Duodenal mucosa (tissue), 2 donors: ENCODE data around the gene SH3BP1.

Experiments used
- H3K27ac ChIP-seq: one replicate; pipeline ENCODE4 v1.7.0; 2013; ENCODE audit warnings: low read depth, low read length
- H3K27me3 ChIP-seq, 2 donors: one replicate each; pipeline ENCODE4 v1.7.0; 2013; ENCODE audit warnings: low read length in 2 of 2, control low read depth in 1 of 2; ENCODE audit not compliant: insufficient read depth in 2 of 2, control insufficient read depth in 1 of 2
- H3K36me3 ChIP-seq, 2 donors: one replicate each; pipeline ENCODE4 v1.7.0; 2013; ENCODE audit warnings: low read length in 2 of 2, control low read depth in 1 of 2; ENCODE audit not compliant: insufficient read depth in 2 of 2, control insufficient read depth in 1 of 2
- H3K4me1 ChIP-seq, 2 donors: one replicate each; pipeline ENCODE4 v1.7.0; 2013; ENCODE audit warnings: low read length in 2 of 2, control low read depth in 1 of 2; ENCODE audit not compliant: insufficient read depth in 2 of 2, control insufficient read depth in 1 of 2
- H3K4me3 ChIP-seq, 2 donors: one replicate each; pipeline ENCODE4 v1.7.0; 2013; ENCODE audit warnings: low read length in 2 of 2, low read depth in 1 of 2
- H3K9ac ChIP-seq, 2 donors: one replicate each; pipeline ENCODE4 v1.7.0; 2013; ENCODE audit warnings: low read length in 2 of 2, low read depth in 1 of 2
- H3K9me3 ChIP-seq, 2 donors: one replicate each; pipeline ENCODE4 v1.7.0; 2013; ENCODE audit warnings: low read length in 2 of 2, control low read depth in 1 of 2; ENCODE audit not compliant: control insufficient read depth in 1 of 2

SH3BP1 gene

DNA sequence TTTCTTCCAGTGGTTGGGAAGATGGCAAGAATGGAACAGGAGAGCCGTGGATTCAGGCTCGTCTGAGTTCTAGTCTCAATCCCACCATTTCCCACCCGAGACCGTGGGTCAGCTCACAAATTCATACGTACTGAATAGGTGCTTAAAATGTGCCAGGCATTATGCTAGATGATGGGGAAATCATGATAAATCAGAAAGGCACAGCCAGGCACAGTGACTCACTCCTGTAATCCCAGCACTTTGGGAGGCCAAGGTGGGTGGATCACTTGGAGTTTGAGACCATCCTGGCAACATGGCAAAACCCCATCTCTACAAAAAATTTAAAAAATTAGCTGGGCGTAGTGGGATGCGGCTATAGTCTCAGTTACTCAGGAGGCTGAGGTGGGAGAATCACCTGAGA is 64.4 kb downstream of the SH3BP1 start:
- Histone ChIP-seq H3K4me1 (no peaks in the 10 kb centered on the region), H3K9me3 (no peaks in the 10 kb centered on the region), H3K4me3 (no peak overlapping the region), H3K36me3 (no peaks in the 10 kb centered on the region), H3K9ac (no peak overlapping the region), H3K27ac (no peak overlapping the region), H3K27me3 (no peaks in the 10 kb centered on the region)

DNA sequence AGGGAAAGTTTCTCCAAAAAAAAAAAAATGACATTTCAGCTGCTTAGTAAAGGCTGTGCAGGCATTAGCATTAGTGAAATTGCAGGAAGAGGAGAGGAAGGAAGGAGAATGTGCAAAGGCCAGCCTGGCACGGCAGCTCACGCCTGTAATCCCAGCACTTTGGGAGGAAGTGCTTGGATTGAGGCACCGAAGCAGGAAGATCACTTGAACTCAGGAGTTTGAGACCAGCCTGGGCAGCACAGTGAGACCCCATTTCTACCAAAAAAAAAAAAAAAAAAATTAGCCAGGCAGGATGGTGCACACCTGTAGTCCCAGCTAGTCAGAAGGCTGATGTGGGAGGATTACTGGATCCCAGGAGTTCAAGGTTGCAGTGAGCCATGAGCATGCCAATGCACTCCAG is 65.2 kb downstream of the SH3BP1 start:
- Histone ChIP-seq H3K27ac (no peak overlapping the region), H3K9me3 (no peaks in the 10 kb centered on the region), H3K9ac (no peak overlapping the region), H3K27me3 (no peaks in the 10 kb centered on the region), H3K4me3 (no peak overlapping the region), H3K36me3 (no peaks in the 10 kb centered on the region), H3K4me1 (no peaks in the 10 kb centered on the region)

DNA sequence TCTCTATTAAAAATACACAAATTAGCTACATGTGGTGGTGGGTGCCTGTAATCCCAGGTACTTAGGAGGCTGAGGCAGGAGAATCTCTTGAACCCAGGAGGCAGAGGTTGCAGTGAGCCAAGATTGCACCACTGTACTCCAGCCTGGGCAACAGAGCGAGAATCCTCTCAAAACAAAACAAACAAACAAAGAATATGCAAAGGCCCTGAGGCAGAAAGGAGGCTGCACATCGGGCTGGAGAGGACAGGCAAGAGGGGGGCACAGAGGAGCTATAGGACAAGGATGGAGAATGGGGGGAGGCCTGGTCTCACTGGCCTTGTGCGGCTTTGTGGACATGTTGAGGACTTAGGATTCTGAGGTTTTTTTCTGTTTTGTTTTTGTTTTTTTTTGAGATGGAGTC is 65.7 kb downstream of the SH3BP1 start:
- H3K4me1 ChIP-seq: no peaks in the 10 kb centered on the region
- no peak overlapping the region for H3K9ac ChIP-seq
- no peaks in the 10 kb centered on the region for H3K27me3 ChIP-seq
- H3K9me3 ChIP-seq: no peaks in the 10 kb centered on the region
- no peak overlapping the region for H3K27ac ChIP-seq
- no peaks in the 10 kb centered on the region for H3K36me3 ChIP-seq
- H3K4me3 ChIP-seq: no peak overlapping the region
